KOPT-K1 (cell line): ENCODE measurements around the gene OSBPL6.

ENCODE experiments used
- H3K27ac ChIP-seq: fragments of 200-600 bp; sonication (generic); 2 replicates; pipeline ENCODE4 v1.5.1; 2016; ENCODE audit warnings: antibody characterized with exemption, mild to moderate bottlenecking, low read depth, low read length; ENCODE audit not compliant: poor library complexity, severe bottlenecking
- H3K36me3 ChIP-seq: fragments of 200-600 bp; sonication (generic); 2 replicates; pipeline ENCODE4 v1.5.1; 2017; ENCODE audit warnings: antibody characterized with exemption, mild to moderate bottlenecking, low read length, moderate library complexity; ENCODE audit not compliant: insufficient read depth
- H3K9me3 ChIP-seq: fragments of 200-600 bp; sonication (generic); 2 replicates; pipeline ENCODE4 v1.5.1; 2017; ENCODE audit warnings: antibody characterized with exemption, low read length, mild to moderate bottlenecking; ENCODE audit not compliant: insufficient read depth, poor library complexity, severe bottlenecking

The OSBPL6 gene

GRCh38 chr2:178241844-178242551 is 47.7 kb downstream of the OSBPL6 start:
- Histone ChIP-seq H3K27ac (no peak overlapping the region), H3K36me3 (no peaks in the 10 kb centered on the region), H3K9me3 (no peaks in the 10 kb centered on the region)

- no peak overlapping the region for H3K27ac ChIP-seq
Observed at GRCh38 chr2:178242552-178242883, 48.2 kb downstream of the OSBPL6 start.

GRCh38 chr2:178243961-178244360 is 49.6 kb downstream of the OSBPL6 start:
- no peaks in the 10 kb centered on the region for H3K9me3 ChIP-seq
- H3K27ac ChIP-seq = no peak overlapping the region

More at GRCh38 chr2:178242552-178242883, 48.2 kb downstream of the OSBPL6 start:
- no peaks in the 10 kb centered on the region for H3K9me3 ChIP-seq
- H3K36me3 ChIP-seq = no peaks in the 10 kb centered on the region

GRCh38 chr2:178244777-178245176 is 50.5 kb downstream of the OSBPL6 start:
- Histone ChIP-seq H3K27ac (no peak overlapping the region), H3K9me3 (no peaks in the 10 kb centered on the region), H3K36me3 (no peaks in the 10 kb centered on the region)

More at GRCh38 chr2:178243961-178244360, 49.6 kb downstream of the OSBPL6 start:
- H3K36me3 ChIP-seq = no peaks in the 10 kb centered on the region

- no peaks in the 10 kb centered on the region for H3K9me3 ChIP-seq
- H3K36me3 ChIP-seq = no peaks in the 10 kb centered on the region
- no peak overlapping the region for H3K27ac ChIP-seq
Observed at GRCh38 chr2:178246696-178247095, 52.4 kb downstream of the OSBPL6 start.

GRCh38 chr2:178247250-178247649 is 52.9 kb downstream of the OSBPL6 start:
- Histone ChIP-seq H3K27ac (no peak overlapping the region), H3K36me3 (no peaks in the 10 kb centered on the region), H3K9me3 (no peaks in the 10 kb centered on the region)

- Histone ChIP-seq H3K36me3 (no peaks in the 10 kb centered on the region), H3K9me3 (no peaks in the 10 kb centered on the region), H3K27ac (no peak overlapping the region)
Observed at GRCh38 chr2:178250429-178250828, 56.1 kb downstream of the OSBPL6 start.

GRCh38 chr2:178251151-178251955 is 57.0 kb downstream of the OSBPL6 start:
- Histone ChIP-seq H3K27ac (no peak overlapping the region), H3K9me3 (no peaks in the 10 kb centered on the region), H3K36me3 (no peaks in the 10 kb centered on the region)

- H3K36me3 ChIP-seq = no peaks in the 10 kb centered on the region
Observed at GRCh38 chr2:178256382-178257042, 62.2 kb downstream of the OSBPL6 start.

GRCh38 chr2:178257127-178257526 is 62.8 kb downstream of the OSBPL6 start:
- no peaks in the 10 kb centered on the region for H3K36me3 ChIP-seq
- no peak overlapping the region for H3K27ac ChIP-seq
- no peaks in the 10 kb centered on the region for H3K9me3 ChIP-seq

More at GRCh38 chr2:178256382-178257042, 62.2 kb downstream of the OSBPL6 start:
- Histone ChIP-seq H3K9me3 (no peaks in the 10 kb centered on the region), H3K27ac (no peak overlapping the region)

GRCh38 chr2:178258916-178259315 is 64.6 kb downstream of the OSBPL6 start:
- no peak overlapping the region for H3K27ac ChIP-seq
- H3K36me3 ChIP-seq = no peaks in the 10 kb centered on the region
- H3K9me3 ChIP-seq = no peaks in the 10 kb centered on the region

- H3K36me3 ChIP-seq = no peaks in the 10 kb centered on the region
- H3K27ac ChIP-seq = no peak overlapping the region
- H3K9me3 ChIP-seq = no peaks in the 10 kb centered on the region
Observed at GRCh38 chr2:178263159-178263860, 69.0 kb downstream of the OSBPL6 start.

- no peaks in the 10 kb centered on the region for H3K36me3 ChIP-seq
- no peaks in the 10 kb centered on the region for H3K9me3 ChIP-seq
- no peak overlapping the region for H3K27ac ChIP-seq
Observed at GRCh38 chr2:178264211-178264610, 69.9 kb downstream of the OSBPL6 start.

GRCh38 chr2:178265851-178266250 is 71.5 kb downstream of the OSBPL6 start:
- no peak overlapping the region for H3K27ac ChIP-seq
- no peaks in the 10 kb centered on the region for H3K9me3 ChIP-seq
- H3K36me3 ChIP-seq = no peaks in the 10 kb centered on the region

- no peaks in the 10 kb centered on the region for H3K9me3 ChIP-seq
- no peak overlapping the region for H3K27ac ChIP-seq
- H3K36me3 ChIP-seq = no peaks in the 10 kb centered on the region
Observed at GRCh38 chr2:178266445-178266844, 72.1 kb downstream of the OSBPL6 start.
